Measurements from ENCODE around the gene SOCS6. TPM values are rescaled to one million over a fixed set of nuclear protein-coding genes. Genes with fewer than 3 reads are reported as not detected.

SOCS6 gene
- total and polyA plus RNA-seq, 8 donors = 18.0 to 26.6 (median 22.3) TPM

- intact Hi-C loops (cut with DNase I) = loop anchor here in 1 of 2 donors (10.0 kb wide), 1 partner anchor 129 kb away; no protein-coding TSS in a partner anchor
- Histone ChIP-seq H3K9me3 (no peaks in the 10 kb centered on the region), H3K4me1 (peaks cover 8 to 33% of the 10 kb centered on the region in 2 donors), H3K27ac (no peak overlapping the region), H3K4me3 (no peak overlapping the region), H3K27me3 (no peaks in the 10 kb centered on the region), H3K36me3 (no peaks in the 10 kb centered on the region)
- ATAC-seq (no peak), DNase-seq (peak in 1 of 4 donors; percentile 15)
- TF ChIP-seq CTCF (IDR thresholded peaks at IDR 0.05) = no peak
Observed at GRCh38 chr18:70296289-70296688, 7.4 kb downstream of the SOCS6 start.

GRCh38 chr18:70296781-70297180 is 7.9 kb downstream of the SOCS6 start:
- DNase-seq = no peak
- H3K36me3 ChIP-seq = no peaks in the 10 kb centered on the region
- no peak overlapping the region for H3K27ac ChIP-seq
- H3K27me3 ChIP-seq = no peaks in the 10 kb centered on the region
- no peak overlapping the region for H3K4me3 ChIP-seq
- no peak for TF ChIP-seq CTCF (IDR thresholded peaks at IDR 0.05)
- H3K9me3 ChIP-seq = no peaks in the 10 kb centered on the region
- intact Hi-C loops (cut with DNase I) = loop anchor here in 1 of 2 donors (10.0 kb wide), 1 partner anchor 128 kb away; no protein-coding TSS in a partner anchor
- ATAC-seq = no peak
- H3K4me1 ChIP-seq = peaks cover 8 to 28% of the 10 kb centered on the region in 2 donors

- H3K4me1 ChIP-seq = peaks cover 12 to 23% of the 10 kb centered on the region in 2 donors
Observed at GRCh38 chr18:70299393-70299792, 10.5 kb downstream of the SOCS6 start.

GRCh38 chr18:70301667-70302066 is 12.8 kb downstream of the SOCS6 start:
- no peak for TF ChIP-seq CTCF (IDR thresholded peaks at IDR 0.05)
- Histone ChIP-seq H3K4me3 (no peak overlapping the region), H3K36me3 (no peaks in the 10 kb centered on the region), H3K9me3 (no peaks in the 10 kb centered on the region), H3K27me3 (no peaks in the 10 kb centered on the region), H3K4me1 (peaks cover 5 to 8% of the 10 kb centered on the region in 2 donors), H3K27ac (no peak overlapping the region)
- intact Hi-C loops (cut with DNase I) = no loop called here
- ATAC-seq (no peak), DNase-seq (no peak)

More at GRCh38 chr18:70299393-70299792, 10.5 kb downstream of the SOCS6 start:
- Histone ChIP-seq H3K27me3 (no peaks in the 10 kb centered on the region), H3K4me3 (no peak overlapping the region), H3K27ac (no peak overlapping the region), H3K36me3 (no peaks in the 10 kb centered on the region), H3K9me3 (no peaks in the 10 kb centered on the region)
- ATAC-seq (no peak), DNase-seq (no peak)
- TF ChIP-seq CTCF (IDR thresholded peaks at IDR 0.05) = no peak
- intact Hi-C loops (cut with DNase I) = loop anchor here in 1 of 2 donors (10.0 kb wide), 1 partner anchor 125 kb away; no protein-coding TSS in a partner anchor

GRCh38 chr18:70308555-70309294 is 19.9 kb downstream of the SOCS6 start:
- Histone ChIP-seq H3K27me3 (no peaks in the 10 kb centered on the region), H3K9me3 (peaks cover 0 to 7% of the 10 kb centered on the region in 2 donors), H3K4me1 (peaks cover 0 to 17% of the 10 kb centered on the region in 2 donors), H3K4me3 (no peak overlapping the region), H3K36me3 (no peaks in the 10 kb centered on the region), H3K27ac (no peak overlapping the region)
- no peak for DNase-seq
- TF ChIP-seq CTCF (IDR thresholded peaks at IDR 0.05) = no peak
- ATAC-seq = no peak
- intact Hi-C loops (cut with DNase I) = no loop called here

Data from left lung (tissue), 10 donors.